Frontal cortex (tissue), 4 donors: Measurements from ENCODE around the gene ZFP62. TPM values are rescaled to one million over a fixed set of nuclear protein-coding genes. Genes with fewer than 3 reads are reported as not detected.
"Not testable (repeated sequence)": the region's sequence is repeated elsewhere in the genome, so short reads cannot be mapped to it uniquely, and the experiment has no call there.

Experiments
- DNase-seq, 2 donors: peaks; one replicate each; pipeline ENCODE4 v3.0.0; 2012; ENCODE audit warnings: low spot score in 2 of 2
- FAIRE-seq: peaks from 2 replicates; lab custom pipeline; 2012; peaks lifted over from hg19 to GRCh38; lab: Jason Lieb, UNC
- total RNA-seq: library from RNA; depleted of rRNA; stranded (reverse); fragments of >200 nt; gene quantifications from one replicate; pipeline ENCODE4 v1.2.3, GENCODE V29; 2014
- donor health status: control.
- donor health status: control.
- donor health status: control.

ZFP62 gene
- 57.5 TPM for total RNA-seq

- FAIRE-seq (no peak), DNase-seq (peak; percentile 88 to 90)
These were observed at the start of gene ZFP62 for GRCh38 chr5:180860887-180861822. Gene ZFP62, minus strand, starts transcription at chr5:180861276. Its CDS starts 57 bp downstream, at chr5:180861219.

GRCh38 chr5:180910735-180911134 is 49.7 kb upstream of the ZFP62 start:
- no peak for FAIRE-seq
- DNase-seq, result no peak

GRCh38 chr5:180910182-180910581 is 49.1 kb upstream of the ZFP62 start:
- DNase-seq, result no peak
- no peak for FAIRE-seq

GRCh38 chr5:180909782-180910181 is 48.7 kb upstream of the ZFP62 start:
- no peak for FAIRE-seq
- DNase-seq, result no peak

GRCh38 chr5:180908998-180909731 is 48.1 kb upstream of the ZFP62 start:
- FAIRE-seq (no peak), DNase-seq (no peak)

GRCh38 chr5:180908400-180908799 is 47.3 kb upstream of the ZFP62 start:
- DNase-seq (no peak), FAIRE-seq (no peak)

GRCh38 chr5:180901319-180902009 is 40.4 kb upstream of the ZFP62 start:
- FAIRE-seq, result no peak
- no peak for DNase-seq

- DNase-seq, result no peak
- no peak for FAIRE-seq
These were observed 39.1 kb upstream of the ZFP62 start for GRCh38 chr5:180900178-180900577.

- FAIRE-seq, result no peak
- DNase-seq, result no peak
These were observed 37.7 kb upstream of the ZFP62 start, which contains the start of gene BTNL8 for GRCh38 chr5:180898621-180899246. Gene BTNL8, plus strand, starts transcription at chr5:180899159. Its CDS starts 152 bp downstream, at chr5:180899311.

- not testable (repeated sequence) for FAIRE-seq, DNase-seq
These were observed 34.3 kb upstream of the ZFP62 start for GRCh38 chr5:180895330-180895729.

- DNase-seq (no peak), FAIRE-seq (no peak)
These were observed 28.3 kb upstream of the ZFP62 start for GRCh38 chr5:180889381-180889780.

GRCh38 chr5:180885845-180886529 is 24.9 kb upstream of the ZFP62 start:
- not testable (repeated sequence) for DNase-seq, FAIRE-seq

- no peak for FAIRE-seq
These were observed 14.9 kb upstream of the ZFP62 start for GRCh38 chr5:180875860-180876426.

GRCh38 chr5:180874804-180875582 is 13.9 kb upstream of the ZFP62 start:
- no peak for DNase-seq
- no peak for FAIRE-seq

More at GRCh38 chr5:180875860-180876426, 14.9 kb upstream of the ZFP62 start:
- DNase-seq, result no peak

- no peak for FAIRE-seq
- no peak for DNase-seq
These were observed 12.8 kb upstream of the ZFP62 start for GRCh38 chr5:180873615-180874520.

GRCh38 chr5:180872419-180872818 is 11.3 kb upstream of the ZFP62 start:
- FAIRE-seq (no peak), DNase-seq (no peak)
